ENCODE results near the gene MRPL52. TPM values are rescaled to one million over a fixed set of nuclear protein-coding genes. Genes with fewer than 3 reads are reported as not detected.

Gene MRPL52
- total RNA-seq, 2 experiments from 2014 or later: 122 to 126 TPM

DNA sequence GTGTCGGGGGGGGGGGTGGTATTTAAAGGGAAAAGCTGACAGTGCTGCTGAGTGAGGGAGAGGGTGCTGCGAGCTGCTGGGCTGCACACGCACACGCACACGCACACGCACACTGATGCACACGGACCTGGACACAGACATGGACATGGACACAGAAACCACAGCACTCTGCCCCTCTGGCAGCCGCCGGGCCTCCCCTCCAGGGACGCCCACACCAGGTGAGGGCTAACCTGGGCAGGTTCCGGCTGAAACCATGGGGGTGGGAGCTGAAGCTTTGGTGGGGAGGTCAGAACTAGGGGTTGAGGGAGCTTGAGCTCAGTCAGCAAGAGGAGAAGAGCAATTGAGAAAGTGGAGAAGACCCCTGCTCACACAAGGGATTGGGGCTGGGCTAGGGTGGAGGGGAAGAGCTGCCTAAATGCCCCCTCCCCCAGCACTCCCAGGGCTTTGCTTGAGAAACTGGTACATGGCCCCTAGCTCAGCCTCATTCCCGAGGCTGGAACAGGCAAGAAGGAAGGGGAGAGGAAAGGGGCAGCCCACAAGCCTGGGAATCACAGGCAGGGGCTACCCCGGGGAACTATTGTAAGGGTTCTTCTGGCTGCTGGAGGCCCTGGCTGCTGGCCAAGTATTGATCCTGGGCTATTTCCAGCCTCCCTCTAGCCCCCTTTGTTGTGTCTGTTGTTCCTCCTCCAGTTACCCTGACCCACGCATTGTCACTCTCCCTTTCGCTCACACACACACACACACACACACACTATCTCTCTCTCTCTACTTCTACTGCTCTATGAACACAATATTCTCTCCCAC lies 53.7 kb downstream of the MRPL52 start, which contains the start of gene REM2:
Gene REM2 (plus strand): TSS at position 50 of the 804 bp plus-strand sequence. CDS start 66 bp downstream, at position 116.
- H3K36me3 Mint-ChIP-seq (ENCODE audit: low read depth): peaks cover 1% of the 10 kb centered on the region
- no peak within 1 kb of the TSS for H3K27ac Mint-ChIP-seq
- no peaks in the 10 kb centered on the region for H3K9me3 Mint-ChIP-seq
- no peak for DNase-seq
- ATAC-seq: no peak
- peaks cover 1% of the 10 kb centered on the region for H3K27me3 Mint-ChIP-seq
- intact Hi-C loops (cut with micrococcal nuclease): no loop called here
- TF ChIP-seq, protein P1, sequence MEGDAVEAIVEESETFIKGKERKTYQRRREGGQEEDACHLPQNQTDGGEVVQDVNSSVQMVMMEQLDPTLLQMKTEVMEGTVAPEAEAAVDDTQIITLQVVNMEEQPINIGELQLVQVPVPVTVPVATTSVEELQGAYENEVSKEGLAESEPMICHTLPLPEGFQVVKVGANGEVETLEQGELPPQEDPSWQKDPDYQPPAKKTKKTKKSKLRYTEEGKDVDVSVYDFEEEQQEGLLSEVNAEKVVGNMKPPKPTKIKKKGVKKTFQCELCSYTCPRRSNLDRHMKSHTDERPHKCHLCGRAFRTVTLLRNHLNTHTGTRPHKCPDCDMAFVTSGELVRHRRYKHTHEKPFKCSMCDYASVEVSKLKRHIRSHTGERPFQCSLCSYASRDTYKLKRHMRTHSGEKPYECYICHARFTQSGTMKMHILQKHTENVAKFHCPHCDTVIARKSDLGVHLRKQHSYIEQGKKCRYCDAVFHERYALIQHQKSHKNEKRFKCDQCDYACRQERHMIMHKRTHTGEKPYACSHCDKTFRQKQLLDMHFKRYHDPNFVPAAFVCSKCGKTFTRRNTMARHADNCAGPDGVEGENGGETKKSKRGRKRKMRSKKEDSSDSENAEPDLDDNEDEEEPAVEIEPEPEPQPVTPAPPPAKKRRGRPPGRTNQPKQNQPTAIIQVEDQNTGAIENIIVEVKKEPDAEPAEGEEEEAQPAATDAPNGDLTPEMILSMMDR (IDR thresholded peaks at IDR 0.05): no peak
- no peak within 1 kb of the TSS for H3K4me3 Mint-ChIP-seq
- ChIA-PET POLR2A (interaction anchor here (1.1 to 2.2 kb wide), 3 partner anchors 11 to 49 kb away, joined by 3 to 15 read pairs (median 3); partner anchors contain the start of gene LRP10), CTCF (interaction anchor here (0.7 to 14.8 kb wide), 15 partner anchors 11 to 749 kb away, joined by 3 to 187 read pairs (median 4); partner anchors contain the start of gene LRP10)
- peaks cover 31% of the 10 kb centered on the region for H3K4me1 Mint-ChIP-seq (ENCODE audit: low read depth)

DNA sequence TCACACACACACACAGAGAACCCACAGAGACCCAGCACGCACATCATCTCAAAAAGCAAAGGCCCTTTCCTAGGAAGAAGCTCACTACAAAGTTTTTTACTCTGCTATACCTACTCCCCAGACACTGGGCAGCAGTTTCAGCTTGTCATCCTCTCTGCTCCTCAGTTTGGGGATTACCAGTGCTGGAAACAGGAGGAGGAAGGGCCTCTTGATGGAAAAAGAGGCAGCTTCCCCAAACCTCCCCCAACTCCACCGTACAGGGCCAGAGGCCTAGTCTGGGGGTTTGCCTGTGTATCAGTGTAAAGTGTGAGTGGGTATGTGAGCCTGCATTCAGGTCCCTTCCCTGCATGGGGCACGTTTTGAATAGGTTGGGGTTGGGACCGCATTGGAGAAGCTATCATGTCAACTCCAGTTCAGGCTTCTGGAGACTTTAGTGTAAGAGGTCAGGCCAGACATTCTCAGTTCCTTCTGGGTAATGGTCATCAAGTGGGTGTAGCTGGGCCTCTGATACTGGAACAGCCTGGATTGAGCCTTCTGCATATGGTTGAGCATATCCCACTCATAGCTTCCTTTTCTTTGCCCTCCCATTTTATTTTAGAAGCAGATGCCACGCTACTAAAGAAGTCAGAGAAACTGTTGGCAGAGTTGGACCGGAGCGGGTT lies 54.5 kb downstream of the MRPL52 start:
- no peak for DNase-seq
- ATAC-seq: no peak
- intact Hi-C loops (cut with micrococcal nuclease): no loop called here
- H3K27ac Mint-ChIP-seq: no peak overlapping the region
- H3K9me3 Mint-ChIP-seq: no peaks in the 10 kb centered on the region
- ChIA-PET POLR2A (interaction anchor here (1.4 to 2.2 kb wide), 2 partner anchors 12 to 30 kb away, joined by 3 to 15 read pairs; partner anchors contain the start of gene LRP10), CTCF (interaction anchor here (0.9 to 14.8 kb wide), 12 partner anchors 12 to 1059 kb away, joined by 3 to 187 read pairs (median 4); partner anchors contain the start of gene LRP10)
- H3K36me3 Mint-ChIP-seq (ENCODE audit: low read depth): peaks cover 1% of the 10 kb centered on the region
- TF ChIP-seq, protein P1 (IDR thresholded peaks at IDR 0.05): no peak
- H3K27me3 Mint-ChIP-seq: peaks cover 1% of the 10 kb centered on the region
- H3K4me3 Mint-ChIP-seq: no peak overlapping the region
- H3K4me1 Mint-ChIP-seq (ENCODE audit: low read depth): peaks cover 34% of the 10 kb centered on the region

Other genes starting within 250 kb of the MRPL52 start
- 100 to 1,000 TPM; 194 to 196 TPM for gene DAD1, start 240.7 kb upstream of the MRPL52 start, total RNA-seq
- gene ABHD4, start 231.6 kb upstream of the MRPL52 start, total RNA-seq: 1 to 10 TPM; 8.6 to 9.4 TPM
- gene OR6J1, start 185.5 kb upstream of the MRPL52 start, total RNA-seq: not detected
- 100 to 1,000 TPM; 134 to 140 TPM for gene OXA1L, start 63.2 kb upstream of the MRPL52 start, total RNA-seq
- gene SLC7A7, start 14.5 kb upstream of the MRPL52 start, total RNA-seq: under 1 TPM in 1 of 2 experiments, not detected in 1; 0.45 TPM
- 1 to 10 TPM; 1.9 to 3.1 TPM for gene MMP14, start 6.7 kb downstream of the MRPL52 start, total RNA-seq
- gene LRP10, start 41.9 kb downstream of the MRPL52 start, total RNA-seq: 10 to 100 TPM; 18.7 to 21.0 TPM
- gene REM2, start 53.3 kb downstream of the MRPL52 start, total RNA-seq: under 1 TPM; 0.20 to 0.27 TPM
- 10 to 100 TPM; 46.9 to 55.2 TPM for gene RBM23, start 89.3 kb downstream of the MRPL52 start, total RNA-seq
- 100 to 1,000 TPM; 107 to 116 TPM for gene PRMT5, start 99.5 kb downstream of the MRPL52 start, total RNA-seq
- 10 to 100 TPM; 80.3 to 82.2 TPM for gene HAUS4, start 127.2 kb downstream of the MRPL52 start, total RNA-seq
- 1 to 10 TPM; 2.3 to 2.6 TPM for gene AJUBA, start 152.7 kb downstream of the MRPL52 start, total RNA-seq
- 10 to 100 TPM; 13.2 to 13.5 TPM for gene C14orf93, start 180.3 kb downstream of the MRPL52 start, total RNA-seq
- gene PSMB5, start 205.0 kb downstream of the MRPL52 start, total RNA-seq: 100 to 1,000 TPM; 119 to 120 TPM
- gene PSMB11, start 212.3 kb downstream of the MRPL52 start, total RNA-seq: not detected
- under 1 TPM; 0.69 to 0.72 TPM for gene CDH24, start 227.6 kb downstream of the MRPL52 start, total RNA-seq

Measured in activated CD8-positive, alpha-beta T cell treated with anti-CD3 and anti-CD28 coated beads for 36 hours (primary cell).